WTC11 (cell line): Measurements from ENCODE around the gene ARHGAP15.

Experiments
- NR1H2 ChIP-seq: sonication (generic); formaldehyde crosslinking; IDR thresholded peaks from 2 replicates; pipeline ENCODE4 v1.9.0; 2021; ENCODE audit warnings: mild to moderate bottlenecking, moderate library complexity, missing genetic modification reagents
- OVOL2 ChIP-seq: fragments of 250-450 bp; sonication (Bioruptor Pico); IDR thresholded peaks from 2 replicates; pipeline ENCODE4 v1.9.0; 2021; ENCODE audit warnings: mild to moderate bottlenecking, borderline replicate concordance
- TCF7 ChIP-seq: sonication (generic); formaldehyde crosslinking; IDR thresholded peaks from 2 replicates; pipeline ENCODE4 v1.8.0; 2022; ENCODE audit warnings: mild to moderate bottlenecking, low read depth, missing genetic modification reagents, moderate library complexity
- TF ChIP-seq, protein P1 (sequence below): sonication (generic); formaldehyde crosslinking; conservative IDR thresholded peaks from 2 replicates; pipeline ENCODE4 v1.8.1; 2022; ENCODE audit warnings: mild to moderate bottlenecking, missing genetic modification reagents
- TF ChIP-seq, protein P2 (sequence below): fragments of 200-600 bp; IDR thresholded peaks from 2 replicates; pipeline ENCODE4 v1.8.0; 2022; ENCODE audit warnings: antibody characterized with exemption

DNA sequence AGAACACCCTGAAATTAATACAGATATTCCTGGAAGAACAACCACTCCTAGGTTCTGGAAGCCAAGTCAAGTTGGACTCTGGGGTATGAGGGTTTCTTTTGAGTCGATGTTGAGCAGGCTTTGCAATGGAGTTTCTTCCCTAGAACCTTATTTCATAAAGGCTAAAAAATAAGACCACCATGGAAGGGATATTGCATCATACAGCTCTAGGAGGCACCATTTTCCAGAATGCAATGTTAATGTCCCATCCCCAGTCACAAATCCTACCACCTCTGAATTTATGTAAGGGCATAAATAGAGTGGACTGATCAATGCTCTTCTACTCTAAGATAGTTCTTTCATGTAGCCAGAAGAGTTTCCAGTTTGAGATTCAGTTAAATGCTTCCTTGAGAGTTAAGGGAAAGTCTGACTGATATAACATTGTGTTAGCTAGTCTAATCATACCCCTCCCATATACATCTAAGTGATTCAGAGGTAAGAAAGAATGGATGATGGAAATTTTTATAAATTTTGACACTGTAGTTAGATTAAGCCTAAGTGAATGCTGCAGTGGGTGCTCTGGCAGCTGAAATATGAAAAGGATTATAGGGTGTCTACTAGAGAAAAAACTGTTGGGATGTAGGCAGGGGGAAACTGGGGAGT is 22.0 kb downstream of the ARHGAP15 start:
- TF ChIP-seq NR1H2 (CRISPR knock-in tag) (no peak), OVOL2 (no peak), TCF7 (no peak)
- TF ChIP-seq, protein P1, sequence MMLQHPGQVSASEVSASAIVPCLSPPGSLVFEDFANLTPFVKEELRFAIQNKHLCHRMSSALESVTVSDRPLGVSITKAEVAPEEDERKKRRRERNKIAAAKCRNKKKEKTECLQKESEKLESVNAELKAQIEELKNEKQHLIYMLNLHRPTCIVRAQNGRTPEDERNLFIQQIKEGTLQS (CRISPR knock-in tag), result no peak
- TF ChIP-seq, protein P2, sequence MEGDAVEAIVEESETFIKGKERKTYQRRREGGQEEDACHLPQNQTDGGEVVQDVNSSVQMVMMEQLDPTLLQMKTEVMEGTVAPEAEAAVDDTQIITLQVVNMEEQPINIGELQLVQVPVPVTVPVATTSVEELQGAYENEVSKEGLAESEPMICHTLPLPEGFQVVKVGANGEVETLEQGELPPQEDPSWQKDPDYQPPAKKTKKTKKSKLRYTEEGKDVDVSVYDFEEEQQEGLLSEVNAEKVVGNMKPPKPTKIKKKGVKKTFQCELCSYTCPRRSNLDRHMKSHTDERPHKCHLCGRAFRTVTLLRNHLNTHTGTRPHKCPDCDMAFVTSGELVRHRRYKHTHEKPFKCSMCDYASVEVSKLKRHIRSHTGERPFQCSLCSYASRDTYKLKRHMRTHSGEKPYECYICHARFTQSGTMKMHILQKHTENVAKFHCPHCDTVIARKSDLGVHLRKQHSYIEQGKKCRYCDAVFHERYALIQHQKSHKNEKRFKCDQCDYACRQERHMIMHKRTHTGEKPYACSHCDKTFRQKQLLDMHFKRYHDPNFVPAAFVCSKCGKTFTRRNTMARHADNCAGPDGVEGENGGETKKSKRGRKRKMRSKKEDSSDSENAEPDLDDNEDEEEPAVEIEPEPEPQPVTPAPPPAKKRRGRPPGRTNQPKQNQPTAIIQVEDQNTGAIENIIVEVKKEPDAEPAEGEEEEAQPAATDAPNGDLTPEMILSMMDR, result no peak
